Endometrial microvascular endothelial cells (primary cell): ENCODE measurements around the gene SKIDA1. TPM values are rescaled to one million over a fixed set of nuclear protein-coding genes. Genes with fewer than 3 reads are reported as not detected.

Source experiments
- in situ Hi-C: cut with HindIII; loops from 2 replicates; pipeline ENCODE4 v1.10.0; 2017; ENCODE audit warnings: low sequenced_read_pairs, low pct_unique_long_range_greater_than_20kb; ENCODE audit errors: inconsistent ontology term
- total RNA-seq: library from RNA; depleted of rRNA; stranded (reverse); fragments of >200 nt; gene quantifications from one replicate; pipeline ENCODE4 v1.2.3, GENCODE V29; 2015; ENCODE audit errors: inconsistent ontology term

SKIDA1 gene
- total RNA-seq, 1 donor from 2014 or later = 0.19 TPM

DNA sequence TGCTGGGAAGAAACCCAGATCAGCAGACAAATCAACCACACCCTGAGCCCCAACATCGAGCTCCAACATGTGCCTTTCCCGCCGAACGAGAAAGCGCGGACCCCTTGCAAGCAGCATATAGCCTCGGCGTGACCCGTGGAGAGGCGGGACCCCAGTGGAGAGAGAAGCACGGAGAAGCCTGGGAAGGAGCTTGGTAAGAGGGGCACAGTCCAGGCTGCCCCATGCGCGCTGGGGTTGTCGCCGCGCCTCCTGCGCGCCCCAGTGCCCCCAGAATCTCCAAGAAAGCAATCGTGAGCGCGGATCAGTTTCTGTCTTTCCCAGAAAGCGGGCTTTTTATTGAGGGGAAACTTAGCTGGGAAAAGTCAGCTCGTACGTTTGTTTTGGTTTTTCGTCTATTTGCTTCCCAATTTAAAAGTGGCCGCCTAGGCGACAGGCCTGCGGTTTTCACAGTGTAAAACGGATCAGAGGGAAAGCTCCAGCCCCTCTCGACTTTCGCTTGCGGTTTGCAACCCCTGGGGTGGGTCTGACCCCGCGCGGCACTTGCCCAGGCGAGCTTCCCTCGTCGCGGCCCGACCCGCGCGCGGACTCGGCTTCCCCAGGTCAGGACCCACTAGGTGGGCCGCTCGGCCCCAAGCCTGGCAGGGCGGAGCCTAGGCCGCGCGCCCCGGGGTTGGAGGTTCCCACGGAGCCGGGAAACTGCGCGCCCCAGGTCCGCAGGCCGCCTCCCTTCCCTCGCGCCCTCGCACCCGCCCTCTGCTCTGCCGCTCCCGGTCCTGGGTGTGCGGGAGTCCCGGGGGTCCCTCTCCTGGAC, 31.1 kb downstream of the SKIDA1 start:
- in situ Hi-C loops = no loop called here

- in situ Hi-C loops = no loop called here
Observed at GRCh38 chr10:21493784-21494183, 31.7 kb downstream of the SKIDA1 start.

DNA sequence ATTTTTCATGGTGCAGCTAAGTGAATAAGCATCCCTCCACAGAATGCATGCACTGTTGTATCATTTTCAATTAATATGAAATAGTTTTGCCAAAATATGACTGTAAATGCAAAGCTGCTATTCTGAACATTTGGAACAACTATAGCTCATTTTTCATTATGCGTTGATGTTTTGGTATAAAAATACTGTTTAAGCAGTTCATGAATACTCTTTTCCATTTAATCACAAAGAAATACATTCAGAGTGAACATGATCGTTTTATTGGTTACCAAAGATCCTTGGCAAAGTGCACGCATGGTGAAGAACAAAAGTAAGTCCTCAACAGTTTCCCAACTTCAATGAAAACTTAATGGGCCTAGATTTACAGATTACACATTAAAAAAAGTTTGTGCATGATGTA, 33.1 kb downstream of the SKIDA1 start:
- in situ Hi-C loops = no loop called here

DNA sequence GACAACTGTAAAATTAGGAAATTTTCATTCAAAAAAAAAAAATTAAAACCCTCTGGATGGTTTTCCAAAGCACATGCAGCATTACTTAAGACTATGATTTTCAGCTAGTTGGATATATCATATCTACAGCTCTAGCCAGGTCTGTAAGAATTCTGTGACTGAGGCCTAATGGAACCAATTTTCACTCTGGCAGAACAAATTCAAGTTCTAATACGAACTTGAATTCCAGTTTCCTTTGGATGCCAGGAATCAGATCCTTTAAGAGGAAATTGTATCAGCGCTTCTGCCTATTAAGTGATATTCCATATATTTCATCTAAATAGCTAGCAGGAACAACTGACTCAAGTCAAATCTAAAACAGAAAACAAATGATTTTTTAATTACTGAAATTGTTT, 34.8 kb downstream of the SKIDA1 start:
- in situ Hi-C loops = no loop called here

- in situ Hi-C loops = no loop called here
Observed at GRCh38 chr10:21490028-21490710, 35.3 kb downstream of the SKIDA1 start.

DNA sequence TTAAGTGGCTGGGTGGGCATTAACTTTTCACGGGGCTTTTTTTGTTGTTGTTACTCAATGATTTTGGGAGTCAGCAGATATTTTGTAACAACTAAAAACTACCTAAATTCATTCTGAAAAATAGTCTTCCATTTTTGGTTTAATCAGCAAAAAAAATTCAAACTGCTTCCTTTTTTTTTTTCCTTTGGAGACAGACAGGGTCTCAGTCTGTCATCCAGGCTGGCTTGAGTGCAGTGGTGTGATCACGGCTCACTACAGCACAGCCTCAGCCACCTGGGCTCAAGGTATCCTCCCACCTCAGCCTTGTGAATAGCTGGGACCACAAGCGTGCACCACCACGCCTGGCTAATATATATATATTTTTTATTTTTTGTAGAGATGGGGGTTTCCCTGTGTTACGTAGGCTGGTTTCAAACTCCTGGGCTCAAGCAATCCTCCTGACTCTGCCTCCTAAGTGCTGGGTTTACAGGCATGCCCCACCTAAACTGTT, 36.5 kb downstream of the SKIDA1 start:
- in situ Hi-C loops = no loop called here

- in situ Hi-C loops = no loop called here
Observed at GRCh38 chr10:21488246-21488956, 37.1 kb downstream of the SKIDA1 start.

DNA sequence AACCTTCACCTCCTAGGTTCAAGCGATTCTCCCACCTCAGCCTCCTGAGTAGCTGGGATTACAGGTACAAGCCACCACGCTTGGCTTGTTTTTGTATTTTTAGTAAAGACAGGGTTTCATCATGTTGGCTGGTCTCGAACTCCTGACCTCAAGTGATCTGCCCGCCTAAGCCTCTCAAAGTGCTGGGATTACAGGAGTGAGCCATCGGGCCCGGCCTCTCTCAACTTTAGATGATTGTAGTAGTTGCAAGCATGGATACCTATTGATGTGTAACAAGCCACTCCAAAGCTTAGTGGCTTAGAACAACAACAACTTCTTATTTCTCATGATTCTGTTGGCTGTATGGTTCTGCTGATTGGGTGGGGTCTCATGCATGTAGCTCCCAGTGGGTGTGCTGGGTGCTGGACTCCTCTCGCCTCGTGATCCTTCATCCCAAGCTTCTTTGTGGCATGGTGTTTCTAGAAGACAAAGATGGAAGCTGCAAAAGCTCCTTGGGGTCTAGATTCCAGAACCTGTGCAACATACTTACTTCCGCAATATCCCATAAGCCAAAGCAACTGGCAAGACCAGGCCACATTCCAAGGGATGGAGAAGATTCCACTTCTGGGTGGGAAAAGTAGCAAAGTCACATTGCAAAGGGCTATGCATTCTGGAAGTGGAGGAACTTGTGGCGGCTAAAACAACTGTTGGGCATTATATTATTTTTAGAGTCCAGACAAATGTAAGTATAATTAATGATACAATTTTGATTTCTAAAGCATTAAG, 37.9 kb downstream of the SKIDA1 start:
- in situ Hi-C loops = no loop called here

DNA sequence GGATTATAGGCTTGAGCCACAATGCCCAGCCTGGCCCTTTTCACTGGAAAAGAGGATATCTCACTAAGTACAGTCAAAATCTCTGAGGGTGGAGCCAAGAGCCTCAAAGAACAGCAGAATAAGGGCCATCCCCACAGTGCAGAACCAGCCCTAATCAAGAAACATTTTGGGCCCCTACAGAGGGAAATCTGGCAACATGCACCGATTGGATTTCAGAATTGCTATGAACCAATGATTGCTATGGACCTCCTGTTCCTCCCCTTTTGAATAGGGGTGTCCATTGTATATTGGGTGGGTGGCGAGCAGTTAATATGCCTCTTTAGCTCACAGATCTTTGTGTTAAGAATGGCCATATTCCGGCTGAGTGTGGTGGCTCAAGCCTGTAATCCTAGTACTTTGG, 42.7 kb downstream of the SKIDA1 start:
- in situ Hi-C loops = no loop called here

GRCh38 chr10:21481407-21481806, 44.1 kb downstream of the SKIDA1 start:
- in situ Hi-C loops = no loop called here

GRCh38 chr10:21479570-21480315, 45.7 kb downstream of the SKIDA1 start:
- in situ Hi-C loops = no loop called here

- in situ Hi-C loops = no loop called here
Observed at GRCh38 chr10:21475393-21475792, 50.1 kb downstream of the SKIDA1 start.

DNA sequence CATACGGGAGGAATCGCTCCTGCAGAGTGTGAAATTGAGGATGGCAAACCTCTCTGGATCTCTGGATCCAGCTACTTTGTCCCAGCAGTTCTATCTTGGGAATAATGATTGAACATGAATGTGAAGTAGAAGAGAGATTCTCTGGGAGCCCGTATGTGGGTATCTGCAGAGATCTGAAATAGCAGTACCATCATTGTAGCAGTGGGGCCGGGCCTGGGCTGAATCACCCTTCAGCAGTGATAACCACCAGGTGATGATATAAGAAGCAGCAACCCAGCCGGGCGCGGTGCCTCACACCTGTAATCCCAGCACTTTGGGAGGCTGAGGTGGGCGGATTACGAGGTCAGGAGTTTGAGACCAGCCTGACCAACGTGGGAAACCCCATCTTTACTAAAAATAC, 51.9 kb downstream of the SKIDA1 start:
- in situ Hi-C loops = no loop called here

DNA sequence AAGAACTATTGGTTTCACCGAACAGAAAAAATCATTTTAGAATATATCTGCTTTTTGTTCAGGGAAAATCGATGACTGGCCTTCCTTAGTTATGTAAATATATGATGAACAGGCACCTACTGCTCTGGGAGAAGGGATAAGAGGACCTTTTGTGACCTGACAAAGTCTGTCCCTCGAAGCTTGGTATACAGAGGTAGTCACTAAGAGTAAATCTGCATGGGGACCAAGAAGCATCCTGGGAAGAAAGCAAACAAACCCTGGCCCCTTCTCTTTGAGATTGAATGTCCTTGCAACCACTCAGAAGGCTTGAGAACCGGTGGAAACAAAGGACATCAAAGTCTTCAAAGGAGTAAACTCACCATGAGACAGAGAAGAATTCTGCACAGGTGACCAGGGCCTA, 52.3 kb downstream of the SKIDA1 start:
- in situ Hi-C loops = no loop called here

GRCh38 chr10:21468086-21468485, 57.4 kb downstream of the SKIDA1 start:
- in situ Hi-C loops = no loop called here

DNA sequence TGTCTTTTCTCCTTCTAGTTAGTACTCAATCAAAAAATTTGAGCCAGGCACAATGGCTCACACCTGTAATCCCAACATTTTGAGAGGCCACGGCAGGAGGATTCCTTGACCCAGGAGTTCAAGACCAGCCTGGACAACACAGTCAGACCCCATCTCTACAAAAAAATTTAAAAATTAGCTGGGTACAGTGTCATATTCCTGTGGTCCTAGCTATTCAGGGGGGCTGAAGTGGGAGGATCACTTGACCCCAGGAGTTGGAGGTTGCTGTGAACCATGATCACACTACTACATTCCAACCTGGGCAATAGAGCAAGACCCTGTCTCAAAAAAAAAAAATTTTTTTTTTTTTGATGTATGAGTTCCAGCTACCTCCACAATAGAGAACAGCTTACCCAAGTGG, 57.8 kb downstream of the SKIDA1 start:
- in situ Hi-C loops = no loop called here

- in situ Hi-C loops = no loop called here
Observed at GRCh38 chr10:21464134-21464533, 61.3 kb downstream of the SKIDA1 start.
